ENCODE data around the gene KRT77.
A peak's percentile ranks its signal among the peaks of the same experiment; 100 is the strongest.
"Not testable (repeated sequence)": the region's sequence is repeated elsewhere in the genome, so short reads cannot be mapped to it uniquely, and the experiment has no call there.

The KRT77 gene

GRCh38 chr12:52676163-52676562 lies 27.2 kb downstream of the KRT77 start:
- no peak for DNase-seq (ENCODE audit: low spot score)

- DNase-seq (ENCODE audit: low spot score): no peak
Observed at GRCh38 chr12:52675301-52675701, 28.0 kb downstream of the KRT77 start.

DNA sequence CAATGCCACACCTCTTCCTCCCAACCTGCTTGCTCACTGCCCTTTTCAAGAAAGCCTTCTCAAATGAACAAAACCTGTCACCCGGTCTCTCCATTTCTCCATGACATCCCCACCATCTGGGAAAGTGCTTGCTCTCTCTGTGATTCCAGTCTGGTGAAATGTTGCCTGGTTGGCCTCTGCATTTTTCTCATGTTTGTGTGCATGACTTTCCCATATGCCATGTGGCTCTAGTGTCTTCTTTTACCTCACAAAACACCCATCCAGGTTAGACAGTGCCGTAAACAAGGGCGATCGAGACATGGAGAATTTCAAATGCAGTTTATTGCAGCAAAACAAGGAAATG lies 28.9 kb downstream of the KRT77 start:
- no peak for DNase-seq (ENCODE audit: low spot score)

- DNase-seq (ENCODE audit: low spot score): no peak
Observed at GRCh38 chr12:52673713-52674432, 29.5 kb downstream of the KRT77 start.

GRCh38 chr12:52673217-52673616 lies 30.1 kb downstream of the KRT77 start:
- DNase-seq (ENCODE audit: low spot score): no peak

DNA sequence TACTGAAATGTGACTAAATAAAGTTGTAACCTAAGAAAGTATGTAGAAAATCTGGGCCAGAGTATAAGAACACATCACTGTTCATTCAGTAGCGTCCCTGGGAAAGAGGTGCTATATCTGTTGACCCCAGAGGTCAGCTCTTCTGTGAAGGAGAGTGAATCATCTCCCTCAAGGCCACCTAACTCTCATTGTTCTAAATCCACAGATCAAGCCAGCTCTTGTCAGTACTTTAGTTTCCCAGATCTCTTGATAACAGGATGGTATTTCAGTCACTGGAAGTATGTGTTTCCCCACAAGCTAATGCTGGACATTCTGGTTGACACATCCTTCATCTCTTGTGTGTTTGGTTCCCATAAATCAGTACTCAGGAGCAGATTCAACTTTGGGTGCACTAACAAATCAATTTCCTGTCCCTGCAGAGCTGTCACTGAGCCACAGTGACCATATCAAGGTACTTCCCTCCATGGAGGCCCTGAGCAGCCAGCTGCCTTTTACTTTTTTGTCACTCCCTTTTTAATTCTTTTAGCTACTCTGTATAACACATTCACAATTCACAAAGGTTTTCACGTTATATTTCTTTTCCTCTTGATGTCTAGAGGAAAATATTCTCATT lies 30.9 kb downstream of the KRT77 start:
- DNase-seq (ENCODE audit: low spot score): no peak

GRCh38 chr12:52670961-52671360 lies 32.4 kb downstream of the KRT77 start:
- DNase-seq (ENCODE audit: low spot score): no peak

GRCh38 chr12:52670506-52670905 lies 32.8 kb downstream of the KRT77 start:
- DNase-seq (ENCODE audit: low spot score): no peak

GRCh38 chr12:52669941-52670340 lies 33.4 kb downstream of the KRT77 start:
- not testable (repeated sequence) for DNase-seq (ENCODE audit: low spot score)

- DNase-seq (ENCODE audit: low spot score): no peak
Observed at GRCh38 chr12:52669426-52669825, 33.9 kb downstream of the KRT77 start.

DNA sequence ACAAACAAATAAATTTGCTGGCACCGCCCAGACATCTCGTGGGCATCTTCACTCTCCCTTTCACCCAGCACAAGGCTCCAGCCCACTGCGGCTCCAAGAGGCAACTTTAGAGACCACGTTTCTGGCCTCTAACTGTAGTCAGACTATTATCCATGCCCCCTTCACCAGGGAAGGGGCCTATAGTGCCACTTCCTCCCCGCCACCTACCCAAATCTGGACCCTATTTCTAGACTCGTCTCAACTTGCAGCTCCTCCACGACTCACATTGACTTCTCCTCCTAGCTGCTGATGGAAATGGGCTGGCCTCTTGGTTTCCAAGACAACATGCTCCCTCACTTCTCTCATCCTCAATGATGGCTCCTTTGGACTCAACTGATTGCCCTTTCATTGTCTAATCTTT lies 35.4 kb downstream of the KRT77 start:
- no peak for DNase-seq (ENCODE audit: low spot score)

- peak; percentile 27 for DNase-seq (ENCODE audit: low spot score)
Observed at GRCh38 chr12:52667509-52667908, 35.8 kb downstream of the KRT77 start.

GRCh38 chr12:52666471-52666870 lies 36.9 kb downstream of the KRT77 start:
- no peak for DNase-seq (ENCODE audit: low spot score)

DNA sequence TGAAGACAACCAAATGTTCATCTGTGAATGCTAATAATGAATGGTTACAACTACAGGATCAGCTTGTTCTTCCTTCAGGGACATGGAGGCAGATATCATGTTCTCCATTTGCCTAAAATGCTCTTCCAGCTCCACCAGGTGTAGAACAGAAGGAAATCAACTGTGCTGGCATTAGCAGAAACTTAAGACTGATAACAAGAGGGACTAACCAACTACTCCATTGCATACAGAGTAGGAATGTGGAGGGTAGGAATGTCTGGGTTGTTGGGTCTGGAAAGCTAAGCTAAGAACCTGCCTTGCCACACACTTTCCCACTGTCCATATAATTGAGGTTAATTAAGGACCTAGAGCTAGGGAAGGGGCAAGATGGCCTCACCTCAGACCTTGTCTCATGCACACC lies 39.9 kb downstream of the KRT77 start:
- no peak for DNase-seq (ENCODE audit: low spot score)

- DNase-seq (ENCODE audit: low spot score): no peak
Observed at GRCh38 chr12:52662918-52663229, 40.5 kb downstream of the KRT77 start.

GRCh38 chr12:52662093-52662917 lies 41.0 kb downstream of the KRT77 start:
- no peak for DNase-seq (ENCODE audit: low spot score)

DNA sequence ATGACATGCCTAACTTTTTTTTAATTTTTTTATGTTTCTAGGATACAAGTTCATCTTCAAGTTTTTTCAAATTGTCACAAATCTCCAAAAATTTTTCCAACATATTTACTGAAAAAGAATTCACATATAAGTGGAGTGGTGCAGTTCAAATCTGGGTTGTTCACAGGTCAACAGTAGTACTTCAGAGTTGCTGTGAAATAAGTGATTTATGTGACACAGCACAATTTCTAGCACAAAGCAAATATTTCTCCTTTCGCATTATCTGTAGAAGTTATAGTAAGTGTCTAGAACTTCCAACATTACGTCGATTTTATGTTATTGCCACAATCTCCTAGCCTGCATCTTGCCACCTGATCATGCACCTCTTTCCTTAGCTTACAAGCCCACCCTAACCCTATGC lies 41.7 kb downstream of the KRT77 start:
- no peak for DNase-seq (ENCODE audit: low spot score)

DNA sequence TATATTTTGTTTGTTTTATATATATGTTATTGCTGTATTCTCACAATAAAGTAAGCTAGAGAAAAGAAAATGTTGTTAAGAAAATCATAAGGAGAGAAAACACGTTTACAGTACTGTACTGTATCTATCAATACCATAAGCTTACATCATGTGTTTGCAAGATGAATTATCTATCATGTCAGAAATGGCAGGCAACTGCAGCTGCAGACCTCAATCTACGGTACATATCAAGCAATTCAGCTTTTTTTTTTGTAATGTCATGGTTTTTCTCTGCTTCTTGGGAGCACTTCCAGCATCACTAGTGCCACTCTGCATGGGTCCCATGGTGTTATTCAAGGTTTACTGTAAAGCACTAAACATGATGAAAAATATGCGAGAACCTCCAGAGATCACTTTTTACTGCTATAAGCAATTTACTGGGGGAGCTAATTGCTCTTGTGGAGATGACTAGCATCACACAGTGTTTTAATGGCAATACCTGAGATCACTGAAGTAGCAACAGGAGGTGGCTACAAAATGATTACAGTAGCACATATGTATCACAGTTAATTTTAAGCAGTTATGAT lies 42.3 kb downstream of the KRT77 start:
- DNase-seq (ENCODE audit: low spot score): no peak

DNA sequence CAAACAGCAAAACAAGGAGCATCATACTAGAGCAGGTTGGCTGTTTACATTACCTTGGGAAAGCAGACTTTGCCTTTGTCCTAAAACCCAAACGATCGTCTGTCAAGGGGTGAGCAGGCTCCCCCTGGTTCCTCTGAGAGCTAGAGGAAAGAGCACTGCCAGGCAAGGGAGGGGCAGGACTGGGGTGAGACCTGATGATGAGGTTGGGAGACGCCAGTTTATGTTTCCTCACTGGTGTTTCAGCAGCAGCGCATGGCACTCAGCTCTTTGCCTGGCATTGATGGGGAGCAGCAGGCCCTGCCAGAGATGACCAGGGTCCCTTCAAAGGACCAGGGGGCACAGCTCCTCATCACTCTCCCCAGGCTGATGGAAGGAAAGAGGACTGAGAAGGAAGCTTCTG lies 43.4 kb downstream of the KRT77 start:
- DNase-seq (ENCODE audit: low spot score): no peak

GRCh38 chr12:52659395-52659794 lies 43.9 kb downstream of the KRT77 start:
- DNase-seq (ENCODE audit: low spot score): no peak

GRCh38 chr12:52658196-52658595 lies 45.1 kb downstream of the KRT77 start:
- no peak for DNase-seq (ENCODE audit: low spot score)

- DNase-seq (ENCODE audit: low spot score): no peak
Observed at GRCh38 chr12:52657250-52657902, 45.9 kb downstream of the KRT77 start.

- no peak for DNase-seq (ENCODE audit: low spot score)
Observed at GRCh38 chr12:52656616-52657015, 46.7 kb downstream of the KRT77 start.
